IMR-90 (cell line): Measurements from ENCODE around the gene ACRBP. TPM values are rescaled to one million over a fixed set of nuclear protein-coding genes. Genes with fewer than 3 reads are reported as not detected.
A peak's percentile ranks its signal among the peaks of the same experiment; 100 is the strongest.

Experiments used
- ATAC-seq: fragments of 200-7000 bp; cut with Tn5 transposase; 2 replicates; pipeline ENCODE4 v1.9.1; 2020; ENCODE audit warnings: low read depth, mild to moderate bottlenecking, moderate library complexity
- BruUV-seq: library from RNA; stranded (reverse); fragments of 400-500 nt; replicated peaks from 2 replicates; lab custom pipeline; 2021; lab: Mats Ljungman, UMichigan
- CTCF ChIA-PET: fragments of 300-600 bp; formaldehyde crosslinking; extraction: SDS; loops from one replicate; lab custom pipeline; 2021; ENCODE audit warnings: antibody characterized with exemption; lab: Yijun Ruan, JAX
- POLR2A ChIA-PET: fragments of 300-600 bp; sonication (Branson Sonifier 250); formaldehyde crosslinking; loops from one replicate; lab custom pipeline; 2022; ENCODE audit warnings: antibody characterized with exemption; ENCODE audit not compliant: unreplicated experiment; lab: Charles Lee
- DNase-seq: peaks from one replicate; pipeline ENCODE4 v3.0.0; 2013
- H2AFZ ChIP-seq: replicated peaks from 2 replicates; pipeline ENCODE3; 2013; ENCODE audit warnings: low read length, mild to moderate bottlenecking; ENCODE audit not compliant: poor library complexity
- H2AK5ac ChIP-seq: 2 replicates; pipeline ENCODE4 v1.6.1; 2013; ENCODE audit warnings: low read depth, low read length, inconsistent platforms
- H2AK9ac ChIP-seq: replicated peaks from 2 replicates; pipeline ENCODE3; 2013; ENCODE audit warnings: mild to moderate bottlenecking, low read depth, low read length, moderate library complexity; ENCODE audit not compliant: poor library complexity
- H2BK120ac ChIP-seq: 2 replicates; pipeline ENCODE4 v1.6.1; 2013; ENCODE audit warnings: low read depth, low read length, inconsistent platforms
- H2BK15ac ChIP-seq: 3 replicates; pipeline ENCODE4 v1.6.1; 2013; ENCODE audit warnings: low read depth, low read length, inconsistent platforms
- H2BK20ac ChIP-seq: 2 replicates; pipeline ENCODE4 v1.6.1; 2013; ENCODE audit warnings: low read depth, mild to moderate bottlenecking, inconsistent platforms, low read length, moderate library complexity
- H2BK5ac ChIP-seq: 2 replicates; pipeline ENCODE4 v1.6.1; 2013; ENCODE audit warnings: mild to moderate bottlenecking, low read depth, low read length, inconsistent platforms; ENCODE audit not compliant: poor library complexity, severe bottlenecking
- H3K14ac ChIP-seq: replicated peaks from 2 replicates; pipeline ENCODE4 v1.6.1; 2013; ENCODE audit warnings: low read depth, low read length, inconsistent platforms
- H3K18ac ChIP-seq: 2 replicates; pipeline ENCODE4 v1.6.1; 2013; ENCODE audit warnings: low read depth, low read length, control low read depth
- H3K23ac ChIP-seq: 2 replicates; pipeline ENCODE4 v1.6.1; 2013; ENCODE audit warnings: low read depth, low read length, inconsistent platforms
- H3K27ac ChIP-seq: 2 replicates; pipeline ENCODE4 v1.5.1; 2013; ENCODE audit warnings: mild to moderate bottlenecking, control low read depth, low read length; ENCODE audit not compliant: insufficient read depth
- H3K27me3 ChIP-seq: 2 replicates; pipeline ENCODE4 v1.6.1; 2013; ENCODE audit warnings: low read length; ENCODE audit not compliant: control insufficient read depth, insufficient read depth
- H3K36me3 ChIP-seq: 2 replicates; pipeline ENCODE4 v1.6.1; 2013; ENCODE audit warnings: low read length, mixed read lengths; ENCODE audit not compliant: control insufficient read depth, insufficient read depth
- H3K4ac ChIP-seq: 2 replicates; pipeline ENCODE4 v1.6.1; 2013; ENCODE audit warnings: low read depth, low read length, inconsistent platforms
- H3K4me1 ChIP-seq: 2 replicates; pipeline ENCODE4 v1.6.1; 2013; ENCODE audit warnings: low read length, mixed read lengths; ENCODE audit not compliant: control insufficient read depth, insufficient read depth
- H3K4me2 ChIP-seq: 2 replicates; pipeline ENCODE4 v1.6.1; 2013; ENCODE audit warnings: low read depth, mild to moderate bottlenecking, control low read depth, low read length, moderate library complexity
- H3K4me3 ChIP-seq: 2 replicates; pipeline ENCODE4 v1.5.1; 2013; ENCODE audit warnings: low read depth, mild to moderate bottlenecking, control low read depth, low read length, moderate library complexity; ENCODE audit not compliant: insufficient read depth
- H3K56ac ChIP-seq: 2 replicates; pipeline ENCODE4 v1.6.1; 2013; ENCODE audit warnings: low read length, inconsistent platforms; ENCODE audit not compliant: insufficient read depth; ENCODE audit errors: extremely low read depth
- H3K79me1 ChIP-seq, 2 experiments: 2 replicates each; pipeline ENCODE4 v1.6.1; 2013; ENCODE audit warnings: low read length in 2 of 2, inconsistent platforms in 1 of 2, low read depth in 1 of 2
- H3K9ac ChIP-seq: 2 replicates; pipeline ENCODE4 v1.6.1; 2013; ENCODE audit warnings: low read depth, low read length, control low read depth
- H3K9me1 ChIP-seq: 2 replicates; pipeline ENCODE4 v1.6.1; 2013; ENCODE audit warnings: low read length, inconsistent platforms; ENCODE audit not compliant: insufficient read depth
- H3K9me3 ChIP-seq: 2 replicates; pipeline ENCODE4 v1.6.1; 2013; ENCODE audit warnings: low read length; ENCODE audit not compliant: control insufficient read depth, insufficient read depth
- H4K20me1 ChIP-seq: 2 replicates; pipeline ENCODE4 v1.6.1; 2013; ENCODE audit warnings: low read length, inconsistent platforms; ENCODE audit not compliant: insufficient read depth
- H4K5ac ChIP-seq: 2 replicates; pipeline ENCODE4 v1.6.1; 2013; ENCODE audit warnings: mild to moderate bottlenecking, low read depth, low read length, control low read depth
- H4K8ac ChIP-seq, 2 experiments: 2 replicates each; pipeline ENCODE4 v1.6.1; 2013; ENCODE audit warnings: low read depth in 2 of 2, low read length in 2 of 2, control low read depth in 1 of 2, inconsistent platforms in 1 of 2
- H4K91ac ChIP-seq: 2 replicates; pipeline ENCODE4 v1.6.1; 2013; ENCODE audit warnings: low read depth, low read length, inconsistent platforms; ENCODE audit not compliant: insufficient read depth
- MXI1 ChIP-seq: IDR thresholded peaks from 2 replicates; pipeline ENCODE4 v1.6.1; 2012; ENCODE audit warnings: low read depth, mild to moderate bottlenecking, low read length, moderate library complexity, borderline replicate concordance
- RCOR1 ChIP-seq: IDR thresholded peaks from 2 replicates; pipeline ENCODE4 v1.6.1; 2012; ENCODE audit warnings: mild to moderate bottlenecking, low read length, improper control_type of control experiment; ENCODE audit not compliant: insufficient replicate concordance
- WGBS, 2 experiments: methylation state at CpG; one replicate each; pipeline versions ENCODE4 v1.1.5 to v1.1.7; 2013; ENCODE audit warnings: missing lambda C conversion rate in 2 of 2; ENCODE audit not compliant: insufficient read length in 1 of 2; ENCODE audit errors: extremely low coverage in 2 of 2; 5-methylcytosine and 5-hydroxymethylcytosine counted together
- dilution Hi-C: fragments of 300-500 bp; cut with HindIII; formaldehyde crosslinking; loops from one replicate; pipeline ENCODE4 v1.14.3; 2018; ENCODE audit warnings: low sequenced_read_pairs; ENCODE audit not compliant: unreplicated experiment
- in situ Hi-C: fragments of 300-500 bp; cut with MboI; formaldehyde crosslinking; loops from 3 replicates; pipeline ENCODE4 v1.14.3; 2019; ENCODE audit warnings: low sequenced_read_pairs, inconsistent platforms, mixed read lengths
- intact Hi-C: fragments of 100-400 bp; cut with micrococcal nuclease; formaldehyde crosslinking; loops from 2 replicates; pipeline ENCODE4 v1.10.0; 2022
- polyA plus RNA-seq, 3 experiments: library from polyadenylated mRNA; depleted of rRNA; stranded (reverse); fragments of >200 nt; gene quantifications; 2 replicates each; pipeline ENCODE4 v1.2.3, GENCODE V29; 2012; ENCODE audit warnings: low replicate concordance in 1 of 3
- total RNA-seq: library from RNA; depleted of rRNA; stranded (reverse); fragments of >200 nt; gene quantifications from 2 replicates; pipeline ENCODE4 v1.2.3, GENCODE V29; 2012
- TF ChIP-seq, protein P1 (sequence below): conservative IDR thresholded peaks from 2 replicates; pipeline ENCODE4 v1.5.1; 2012; ENCODE audit warnings: mild to moderate bottlenecking, low read depth, low read length, improper control_type of control experiment

ACRBP gene
- total and polyA plus RNA-seq, 2 of the 4 experiments (the other 2 are of a cell fraction), result 0.38 TPM; not detected in 1

DNA sequence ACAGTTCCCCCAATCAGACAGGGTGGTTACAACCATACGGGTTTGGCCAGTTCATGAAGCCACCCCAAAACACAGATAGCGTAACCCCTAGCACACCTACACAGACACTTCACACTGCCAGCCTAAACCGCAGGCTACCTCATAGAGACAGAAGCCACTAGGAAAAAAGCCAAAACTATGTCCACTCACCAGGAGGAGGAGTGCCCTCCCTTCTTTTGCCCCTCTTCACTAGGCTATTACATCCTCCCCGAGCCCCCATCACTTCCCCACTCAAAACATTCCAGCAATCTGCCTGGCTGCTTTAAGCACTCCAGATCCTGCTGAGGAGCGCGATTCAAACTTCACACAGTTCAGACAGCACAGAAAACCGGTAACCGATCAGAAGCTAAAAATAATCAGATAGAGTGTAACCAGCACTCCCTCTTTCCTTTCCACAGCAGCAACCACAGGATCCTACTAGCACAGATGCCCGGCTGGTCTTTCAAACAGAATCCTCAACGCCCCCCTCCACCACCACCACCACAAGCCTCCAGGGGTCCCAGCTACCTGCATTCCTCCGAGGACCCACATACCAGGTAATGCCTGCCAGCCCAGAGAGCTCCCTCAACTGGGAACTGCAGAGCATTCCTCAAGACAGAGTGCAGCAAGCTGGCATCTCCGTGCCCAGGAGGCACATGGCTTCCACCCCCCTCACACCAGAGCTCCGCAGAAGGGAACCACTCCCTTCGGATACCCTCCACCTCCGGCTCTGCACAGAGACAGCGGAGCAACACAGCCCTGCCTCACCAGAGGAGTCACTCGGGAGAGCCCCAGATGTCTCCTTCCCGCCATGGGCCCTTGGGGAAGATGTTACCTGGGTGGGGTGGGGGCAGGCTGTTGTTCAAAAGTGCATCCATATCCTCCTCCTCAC, 41.6 kb downstream of the ACRBP start:
- H2AK9ac ChIP-seq, result peak overlapping the region; percentile 63
- no peak overlapping the region for H2BK15ac ChIP-seq
- peaks cover 24% of the 10 kb centered on the region for H3K9me1 ChIP-seq
- peak overlapping the region; percentile 36 for H2AK5ac ChIP-seq
- no peak overlapping the region for H2BK20ac ChIP-seq
- H4K5ac ChIP-seq, result no peak overlapping the region
- H3K79me1 ChIP-seq, result peaks cover 35 to 57% of the 10 kb centered on the region in 2 experiments
- POLR2A ChIA-PET, result interaction anchor here (1.4 kb wide), 1 partner anchor 9 kb away, joined by 11 read pairs; no protein-coding TSS in a partner anchor
- peaks cover 28% of the 10 kb centered on the region for H3K36me3 ChIP-seq
- H3K4me2 ChIP-seq, result peak overlapping the region; percentile 79
- H4K20me1 ChIP-seq, result peaks cover 50% of the 10 kb centered on the region
- peak overlapping the region; percentile 7 for H2BK5ac ChIP-seq
- no peak overlapping the region; a peak in 1 of 4 replicates for H4K8ac ChIP-seq
- peak overlapping the region; percentile 88 for H3K27ac ChIP-seq
- peak overlapping the region; percentile 62; the same call in 1 of the 2 replicates for H3K56ac ChIP-seq
- H3K27me3 ChIP-seq, result no peaks in the 10 kb centered on the region
- in situ Hi-C loops (no loop called here), dilution Hi-C loops (no loop called here), intact Hi-C loops (loop anchor here (5.0 kb wide), 1 partner anchor 48 kb away; the partner anchor contains the start of gene IFFO1)
- H4K91ac ChIP-seq, result peak overlapping the region; percentile 2; the same call in 1 of the 2 replicates
- H2AFZ ChIP-seq, result peak overlapping the region; percentile 73
- no peak overlapping the region for H3K18ac ChIP-seq
- H3K4me3 ChIP-seq, result peak overlapping the region; percentile 90
- peak overlapping the region; percentile 91 for H3K14ac ChIP-seq
- no TSS peak for BruUV-seq
- peak overlapping the region; percentile 80 for H3K9ac ChIP-seq
- TF ChIP-seq MXI1 (peak; percentile 64; the same call in 1 of the 2 replicates), RCOR1 (no peak)
- TF ChIP-seq, protein P1, sequence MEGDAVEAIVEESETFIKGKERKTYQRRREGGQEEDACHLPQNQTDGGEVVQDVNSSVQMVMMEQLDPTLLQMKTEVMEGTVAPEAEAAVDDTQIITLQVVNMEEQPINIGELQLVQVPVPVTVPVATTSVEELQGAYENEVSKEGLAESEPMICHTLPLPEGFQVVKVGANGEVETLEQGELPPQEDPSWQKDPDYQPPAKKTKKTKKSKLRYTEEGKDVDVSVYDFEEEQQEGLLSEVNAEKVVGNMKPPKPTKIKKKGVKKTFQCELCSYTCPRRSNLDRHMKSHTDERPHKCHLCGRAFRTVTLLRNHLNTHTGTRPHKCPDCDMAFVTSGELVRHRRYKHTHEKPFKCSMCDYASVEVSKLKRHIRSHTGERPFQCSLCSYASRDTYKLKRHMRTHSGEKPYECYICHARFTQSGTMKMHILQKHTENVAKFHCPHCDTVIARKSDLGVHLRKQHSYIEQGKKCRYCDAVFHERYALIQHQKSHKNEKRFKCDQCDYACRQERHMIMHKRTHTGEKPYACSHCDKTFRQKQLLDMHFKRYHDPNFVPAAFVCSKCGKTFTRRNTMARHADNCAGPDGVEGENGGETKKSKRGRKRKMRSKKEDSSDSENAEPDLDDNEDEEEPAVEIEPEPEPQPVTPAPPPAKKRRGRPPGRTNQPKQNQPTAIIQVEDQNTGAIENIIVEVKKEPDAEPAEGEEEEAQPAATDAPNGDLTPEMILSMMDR, result peak; percentile 12; the same call in 1 of the 2 replicates
- H3K4ac ChIP-seq, result peak overlapping the region; percentile 9
- peak overlapping the region; percentile 89 for H3K23ac ChIP-seq
- CTCF ChIA-PET, result no interaction called here
- H2BK120ac ChIP-seq, result no peak overlapping the region
- DNase-seq, result peak; percentile 37
- peaks cover 11% of the 10 kb centered on the region for H3K4me1 ChIP-seq
- 0% methylated on average over 4 of the region's 18 CpGs; no CpG with 5 or more reads in 1 of the 2 experiments for WGBS, 2 experiments
- peak; percentile 6 for ATAC-seq
- H3K9me3 ChIP-seq, result no peaks in the 10 kb centered on the region
